GM10266 (cell line): ENCODE measurements around the gene OR2D3.
"Not testable (repeated sequence)": the region's sequence is repeated elsewhere in the genome, so short reads cannot be mapped to it uniquely, and the experiment has no call there.

Experiments
- DNase-seq: peaks from one replicate; pipeline ENCODE4 v3.0.0; 2012; ENCODE audit errors: extremely low spot score
- TF ChIP-seq, protein P1 (sequence below): IDR thresholded peaks from 2 replicates; pipeline ENCODE4 v1.5.1; 2012; ENCODE audit warnings: mild to moderate bottlenecking, low read depth; ENCODE audit not compliant: control insufficient read depth, insufficient read depth; ENCODE audit errors: missing control alignments

Gene OR2D3, protein sequence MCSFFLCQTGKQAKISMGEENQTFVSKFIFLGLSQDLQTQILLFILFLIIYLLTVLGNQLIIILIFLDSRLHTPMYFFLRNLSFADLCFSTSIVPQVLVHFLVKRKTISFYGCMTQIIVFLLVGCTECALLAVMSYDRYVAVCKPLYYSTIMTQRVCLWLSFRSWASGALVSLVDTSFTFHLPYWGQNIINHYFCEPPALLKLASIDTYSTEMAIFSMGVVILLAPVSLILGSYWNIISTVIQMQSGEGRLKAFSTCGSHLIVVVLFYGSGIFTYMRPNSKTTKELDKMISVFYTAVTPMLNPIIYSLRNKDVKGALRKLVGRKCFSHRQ

DNA sequence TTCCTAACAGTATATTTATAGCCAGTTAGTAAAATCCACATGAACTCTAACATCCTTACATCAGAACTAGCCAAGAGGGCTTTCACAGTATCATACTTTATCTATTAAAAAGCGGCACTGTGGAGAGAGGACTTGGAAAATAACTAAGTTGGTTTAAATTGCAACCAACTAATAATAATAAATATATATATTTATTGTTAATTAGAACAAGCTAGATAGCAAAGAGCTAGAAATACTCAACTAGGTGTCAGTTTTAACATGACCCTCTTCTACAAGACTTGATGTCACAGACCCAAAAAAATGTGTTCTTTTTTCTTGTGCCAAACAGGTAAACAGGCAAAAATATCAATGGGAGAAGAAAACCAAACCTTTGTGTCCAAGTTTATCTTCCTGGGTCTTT lies at the start of gene OR2D3:
OR2D3 (plus strand) TSS at position 301 of the 400 bp plus-strand sequence; CDS start at position 301, 0 bp downstream.
- TF ChIP-seq, protein P1, sequence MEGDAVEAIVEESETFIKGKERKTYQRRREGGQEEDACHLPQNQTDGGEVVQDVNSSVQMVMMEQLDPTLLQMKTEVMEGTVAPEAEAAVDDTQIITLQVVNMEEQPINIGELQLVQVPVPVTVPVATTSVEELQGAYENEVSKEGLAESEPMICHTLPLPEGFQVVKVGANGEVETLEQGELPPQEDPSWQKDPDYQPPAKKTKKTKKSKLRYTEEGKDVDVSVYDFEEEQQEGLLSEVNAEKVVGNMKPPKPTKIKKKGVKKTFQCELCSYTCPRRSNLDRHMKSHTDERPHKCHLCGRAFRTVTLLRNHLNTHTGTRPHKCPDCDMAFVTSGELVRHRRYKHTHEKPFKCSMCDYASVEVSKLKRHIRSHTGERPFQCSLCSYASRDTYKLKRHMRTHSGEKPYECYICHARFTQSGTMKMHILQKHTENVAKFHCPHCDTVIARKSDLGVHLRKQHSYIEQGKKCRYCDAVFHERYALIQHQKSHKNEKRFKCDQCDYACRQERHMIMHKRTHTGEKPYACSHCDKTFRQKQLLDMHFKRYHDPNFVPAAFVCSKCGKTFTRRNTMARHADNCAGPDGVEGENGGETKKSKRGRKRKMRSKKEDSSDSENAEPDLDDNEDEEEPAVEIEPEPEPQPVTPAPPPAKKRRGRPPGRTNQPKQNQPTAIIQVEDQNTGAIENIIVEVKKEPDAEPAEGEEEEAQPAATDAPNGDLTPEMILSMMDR: no peak
- no peak for DNase-seq

DNA sequence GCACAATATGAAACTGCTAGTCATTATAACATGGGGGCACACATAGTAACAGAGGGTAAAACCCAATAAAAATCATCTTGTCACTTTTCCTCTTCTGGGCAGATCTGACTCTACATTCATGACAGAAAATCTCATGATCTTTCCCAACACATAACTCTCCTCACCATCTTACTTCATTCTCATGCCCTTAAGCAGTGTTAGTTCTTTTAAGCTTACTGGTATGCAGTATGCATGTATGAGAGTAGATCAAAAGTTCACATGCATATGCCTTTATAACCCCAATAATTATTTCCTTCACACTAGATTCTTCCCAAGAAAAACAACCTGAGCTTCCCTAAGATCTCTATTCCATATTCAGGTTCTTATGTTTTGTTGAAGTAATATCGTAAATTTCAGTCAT lies 49.5 kb upstream of the OR2D3 start:
- TF ChIP-seq, protein P1: no peak

DNA sequence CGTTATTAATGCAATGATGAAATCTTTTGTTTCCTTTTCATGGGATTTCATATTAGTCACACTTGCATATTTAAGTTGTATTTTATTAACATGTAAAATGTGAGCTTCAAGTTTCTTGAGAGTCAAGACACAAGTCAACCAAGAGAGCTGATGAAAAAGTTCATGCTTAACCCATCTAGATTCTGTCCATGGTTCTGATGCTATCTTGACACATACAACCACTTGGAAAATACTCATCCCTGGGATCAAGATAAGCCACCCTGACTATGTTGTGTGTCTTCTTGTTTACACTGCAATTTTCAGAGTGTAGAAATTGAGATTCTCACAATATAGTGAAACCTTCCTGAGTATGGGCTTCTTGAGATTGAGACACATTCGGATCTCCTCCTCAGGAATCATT lies 45.0 kb upstream of the OR2D3 start:
- TF ChIP-seq, protein P1: no peak
- DNase-seq: no peak

More for the DNA sequence above, 49.5 kb upstream of the OR2D3 start:
- DNase-seq: no peak

DNA sequence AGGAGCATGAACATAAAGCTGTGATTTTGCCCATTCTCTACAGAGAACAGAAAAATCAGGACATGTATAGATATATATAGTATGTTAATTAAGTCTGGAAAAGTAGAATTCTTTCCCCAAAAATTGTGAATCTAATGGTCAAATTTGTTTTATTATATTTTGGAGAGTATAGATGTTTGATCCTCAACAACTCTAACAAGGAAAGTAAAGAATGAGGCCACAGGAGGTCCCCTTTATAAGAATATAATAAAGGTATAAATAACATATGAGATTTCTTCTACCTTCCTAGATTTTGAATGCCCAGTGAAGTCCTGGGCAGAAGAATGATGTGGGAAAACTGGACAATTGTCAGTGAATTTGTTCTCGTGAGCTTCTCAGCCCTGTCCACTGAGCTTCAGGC lies 44.5 kb upstream of the OR2D3 start, which contains the start of gene OR10A4:
OR10A4 (plus strand) TSS at position 301 of the 400 bp plus-strand sequence; CDS start at position 324, 23 bp downstream.
- no peak for DNase-seq
- TF ChIP-seq, protein P1: no peak

DNA sequence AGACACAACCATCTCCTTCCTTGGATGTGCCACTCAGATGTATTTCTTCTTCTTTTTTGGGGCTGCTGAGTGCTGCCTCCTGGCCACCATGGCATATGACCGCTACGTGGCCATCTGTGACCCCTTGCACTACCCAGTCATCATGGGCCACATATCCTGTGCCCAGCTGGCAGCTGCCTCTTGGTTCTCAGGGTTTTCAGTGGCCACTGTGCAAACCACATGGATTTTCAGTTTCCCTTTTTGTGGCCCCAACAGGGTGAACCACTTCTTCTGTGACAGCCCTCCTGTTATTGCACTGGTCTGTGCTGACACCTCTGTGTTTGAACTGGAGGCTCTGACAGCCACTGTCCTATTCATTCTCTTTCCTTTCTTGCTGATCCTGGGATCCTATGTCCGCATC lies 43.9 kb upstream of the OR2D3 start:
- TF ChIP-seq, protein P1: no peak
- no peak for DNase-seq

DNA sequence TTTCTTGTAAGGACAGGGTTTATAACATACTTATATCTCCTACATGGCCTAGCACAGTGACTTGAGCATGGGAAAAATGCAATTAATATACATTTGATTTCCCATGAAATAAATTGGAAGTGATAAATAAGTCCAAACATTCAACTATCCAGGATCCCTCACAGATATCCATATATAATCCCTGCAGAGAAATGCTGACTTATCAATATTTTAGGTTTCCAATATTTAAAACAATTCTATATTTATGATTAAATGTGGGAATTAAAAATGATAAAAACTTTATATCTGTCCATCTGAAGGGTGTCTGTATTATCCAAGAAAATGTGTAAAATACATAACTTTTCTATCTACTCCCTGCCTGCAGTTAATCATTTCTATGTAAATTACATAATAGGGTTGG lies 38.1 kb upstream of the OR2D3 start:
- TF ChIP-seq, protein P1: no peak
- no peak for DNase-seq

DNA sequence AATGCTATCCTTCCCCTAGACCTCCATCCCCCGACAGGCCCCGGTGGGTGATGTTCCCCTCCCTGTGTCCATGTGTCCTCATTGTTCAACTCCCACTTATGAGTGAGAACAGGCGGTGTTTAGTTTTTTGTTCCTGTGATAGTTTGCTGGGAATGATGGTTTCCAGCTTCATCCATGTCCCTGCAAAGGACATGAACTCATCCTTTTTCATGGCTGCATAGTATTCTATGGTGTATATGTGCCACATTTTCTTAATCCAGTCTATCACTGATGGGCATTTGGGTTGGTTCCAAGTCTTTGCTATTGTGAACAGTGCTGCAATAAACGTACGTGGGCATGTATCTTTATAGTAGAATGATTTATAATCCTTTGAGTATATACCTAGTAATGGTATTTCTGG lies 33.1 kb upstream of the OR2D3 start:
- not testable (repeated sequence) for DNase-seq

DNA sequence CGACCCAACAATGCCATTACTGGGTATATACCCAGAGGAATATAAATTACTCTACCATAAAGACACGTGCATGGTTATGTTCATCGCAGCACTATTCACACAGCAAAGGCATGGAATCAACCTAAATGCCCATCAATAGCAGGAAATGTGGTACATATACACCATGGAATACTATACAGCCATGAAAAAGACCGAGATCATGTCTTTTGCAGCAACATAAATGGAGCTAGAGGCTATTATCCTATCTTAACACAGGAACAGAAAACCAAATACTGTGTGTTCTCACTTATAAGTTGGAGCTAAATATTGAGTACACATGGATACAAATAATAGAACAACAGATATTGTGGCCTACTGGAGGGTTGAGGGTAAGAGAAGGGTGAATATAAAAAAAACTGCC lies 32.0 kb upstream of the OR2D3 start:
- DNase-seq: no peak
- TF ChIP-seq, protein P1: no peak
